Suprapubic skin (tissue), 4 donors: ENCODE measurements around the gene KDM8. TPM values are rescaled to one million over a fixed set of nuclear protein-coding genes. Genes with fewer than 3 reads are reported as not detected.

Source experiments
- DNase-seq, 2 donors: peaks; one replicate each; pipeline ENCODE4 v3.0.0-alpha.2; 2019; ENCODE audit warnings: low spot score in 2 of 2
- H3K27ac ChIP-seq: fragments of 200-600 bp; sonication (generic); one replicate; pipeline ENCODE4 v1.5.1; 2019
- H3K27me3 ChIP-seq: fragments of 200-600 bp; sonication (generic); one replicate; pipeline ENCODE4 v1.5.1; 2019
- H3K36me3 ChIP-seq: fragments of 200-600 bp; sonication (generic); one replicate; pipeline ENCODE4 v1.5.1; 2019
- H3K4me1 ChIP-seq: fragments of 200-600 bp; sonication (generic); one replicate; pipeline ENCODE4 v1.5.1; 2019
- H3K4me3 ChIP-seq: fragments of 200-600 bp; sonication (generic); one replicate; pipeline ENCODE4 v1.5.1; 2019; ENCODE audit warnings: mild to moderate bottlenecking
- H3K9me3 ChIP-seq: fragments of 200-600 bp; sonication (generic); one replicate; pipeline ENCODE4 v1.5.1; 2019
- CTCF ChIP-seq, 2 donors: fragments of 200-600 bp in 1 of 2; fragments of 450-650 bp in 1 of 2; sonication (generic) in 1 of 2; IDR thresholded peaks; one replicate each; pipeline ENCODE4 v1.5.1; 2016 to 2019; ENCODE audit warnings: antibody characterized with exemption in 2 of 2, mild to moderate bottlenecking in 1 of 2, moderate library complexity in 1 of 2
- EP300 ChIP-seq: sonication (generic); formaldehyde crosslinking; IDR thresholded peaks from one replicate; pipeline ENCODE4 v1.6.1; 2017; ENCODE audit warnings: antibody characterized with exemption
- POLR2A ChIP-seq, 2 donors: fragments of 450-650 bp; IDR thresholded peaks; one replicate each; pipeline ENCODE4 v1.6.1; 2017; ENCODE audit warnings: antibody characterized with exemption in 2 of 2, mild to moderate bottlenecking in 2 of 2, moderate library complexity in 2 of 2
- POLR2AphosphoS5 ChIP-seq, 3 donors: sonication (generic); formaldehyde crosslinking; IDR thresholded peaks; one replicate each; pipeline ENCODE4 v1.6.1; 2017; ENCODE audit warnings: antibody characterized with exemption in 3 of 3
- WGBS: methylation state at CpG from one replicate; pipeline ENCODE4 v1.1.5; 2018; 5-methylcytosine and 5-hydroxymethylcytosine counted together
- total RNA-seq, 4 donors: library from RNA; depleted of rRNA; stranded (reverse); fragments of >200 nt; gene quantifications; one replicate each; pipeline ENCODE4 v1.1.0, GENCODE V29; 2016

KDM8 gene
- total RNA-seq, 4 donors from 2014 or later: 1.3 to 5.0 (median 3.7) TPM

- Histone ChIP-seq H3K27me3 (no peaks in the 10 kb centered on the region), H3K4me1 (peaks cover 52% of the 10 kb centered on the region), H3K36me3 (peaks cover 14% of the 10 kb centered on the region), H3K4me3 (no peak overlapping the region), H3K9me3 (no peaks in the 10 kb centered on the region), H3K27ac (peak overlapping the region; percentile 79)
- TF ChIP-seq CTCF (IDR thresholded peaks at IDR 0.05): no peak
- TF ChIP-seq POLR2A (IDR thresholded peaks at IDR 0.05): no peak
- TF ChIP-seq EP300: no peak
- DNase-seq: no peak
- 14% methylated on average over 4 of the region's 4 CpGs for WGBS
Observed at GRCh38 chr16:27234603-27235002, 31.3 kb downstream of the KDM8 start.

DNA sequence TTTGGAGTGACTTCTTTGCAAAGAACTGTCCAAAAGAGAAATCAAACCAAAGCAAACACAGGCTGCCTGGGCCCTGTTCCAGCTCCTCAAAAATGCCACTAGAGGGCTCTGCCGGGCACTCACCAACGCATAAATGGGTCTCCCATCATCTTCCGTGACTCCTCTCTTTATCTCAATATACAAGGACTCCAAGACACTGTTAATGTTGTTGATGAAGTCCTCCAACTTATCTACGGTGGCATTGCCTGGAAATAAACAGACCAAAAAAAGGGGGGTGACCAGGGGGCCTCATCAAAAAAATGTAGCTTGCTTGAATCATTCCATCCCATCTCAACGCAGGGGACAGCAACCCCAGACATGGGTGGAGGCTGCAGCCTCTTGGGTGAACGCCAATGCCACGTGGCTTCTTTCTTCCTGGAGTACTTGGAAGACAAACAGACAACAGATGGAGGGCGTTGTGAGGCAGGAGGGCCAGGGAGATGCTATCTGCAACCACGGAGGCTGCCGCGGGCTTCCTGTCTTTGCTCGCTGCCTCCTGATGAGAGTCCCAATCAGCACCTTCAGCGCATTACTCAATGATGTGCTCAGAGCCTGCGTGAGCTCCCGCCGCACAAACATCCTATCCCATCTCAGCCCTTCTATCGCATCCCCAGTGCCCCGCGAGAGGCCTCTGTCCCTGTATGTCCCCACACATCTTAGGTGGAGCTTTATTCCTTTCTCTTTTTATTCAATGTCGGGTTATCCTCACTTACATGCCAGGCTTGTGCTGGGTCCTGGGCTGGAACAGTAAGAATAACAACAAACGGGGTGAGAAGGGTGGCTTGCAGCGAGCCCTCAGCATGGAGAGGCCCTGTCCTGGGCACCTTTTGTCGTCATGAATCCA lies 32.0 kb downstream of the KDM8 start:
- H3K27ac ChIP-seq: peak overlapping the region; percentile 79
- H3K4me3 ChIP-seq: peak overlapping the region; percentile 3

DNA sequence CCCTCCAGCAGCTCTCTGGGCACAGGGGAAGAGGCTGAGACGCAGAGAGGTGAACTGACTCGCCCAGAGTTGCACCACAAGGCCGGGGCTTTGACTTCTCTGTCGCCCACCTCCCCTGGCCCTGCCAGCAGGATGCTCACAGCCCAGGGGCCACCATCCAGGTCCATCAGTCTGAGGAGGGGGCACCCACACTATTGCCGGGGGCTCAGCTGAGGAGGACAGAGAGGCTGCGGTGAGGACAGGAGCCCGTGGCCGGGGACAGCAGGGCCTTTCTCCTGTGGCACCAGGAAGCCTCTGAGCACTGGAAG lies 32.6 kb downstream of the KDM8 start:
- WGBS: 87% methylated on average over 8 of the region's 8 CpGs
- Histone ChIP-seq H3K4me1 (peaks cover 49% of the 10 kb centered on the region), H3K27me3 (no peaks in the 10 kb centered on the region), H3K9me3 (no peaks in the 10 kb centered on the region), H3K4me3 (no peak overlapping the region), H3K27ac (peak overlapping the region; percentile 79), H3K36me3 (peaks cover 6% of the 10 kb centered on the region)
- DNase-seq: no peak
- TF ChIP-seq CTCF (IDR thresholded peaks at IDR 0.05) (no peak), POLR2A (IDR thresholded peaks at IDR 0.05) (no peak), POLR2AphosphoS5 (IDR thresholded peaks at IDR 0.05) (no peak), EP300 (no peak)

More for the DNA sequence above, 32.0 kb downstream of the KDM8 start:
- no peaks in the 10 kb centered on the region for H3K9me3 ChIP-seq
- TF ChIP-seq EP300: no peak
- TF ChIP-seq POLR2A (IDR thresholded peaks at IDR 0.05): peak in 1 of 2 donors; percentile 18
- peak; percentile 40 to 84 for TF ChIP-seq CTCF (IDR thresholded peaks at IDR 0.05)
- H3K27me3 ChIP-seq: no peaks in the 10 kb centered on the region
- peaks cover 10% of the 10 kb centered on the region for H3K36me3 ChIP-seq
- peaks cover 49% of the 10 kb centered on the region for H3K4me1 ChIP-seq
- 27% methylated on average over 23 of the region's 23 CpGs for WGBS
- DNase-seq: peak; percentile 94 to 96

DNA sequence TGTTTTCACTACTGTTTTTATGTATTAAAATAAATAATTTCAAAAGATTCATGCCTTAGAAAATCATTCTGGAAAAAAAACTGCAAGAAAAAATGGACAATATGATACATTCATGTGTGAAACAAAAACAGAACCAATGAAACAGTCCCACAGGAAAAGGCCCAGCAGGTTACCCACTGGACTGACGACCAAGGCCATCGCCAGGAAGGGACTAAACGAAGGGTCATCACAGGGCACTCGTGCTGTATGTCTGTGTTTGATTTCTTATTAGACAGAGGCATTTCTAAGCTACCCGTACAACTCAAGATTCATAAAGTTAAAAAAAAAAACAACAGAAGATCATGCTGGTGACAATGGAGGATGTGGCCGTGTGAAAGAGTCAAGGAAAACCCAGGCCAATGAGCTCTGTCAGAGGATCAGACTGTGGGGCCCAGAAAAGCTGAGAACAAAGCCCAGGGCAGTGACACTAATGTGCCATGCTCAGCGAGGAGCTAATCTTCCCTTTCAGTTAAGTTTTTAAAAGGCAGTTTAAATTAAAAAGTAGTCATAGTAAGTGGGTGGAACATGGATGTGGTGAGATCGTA lies 33.4 kb downstream of the KDM8 start:
- Histone ChIP-seq H3K4me3 (no peak overlapping the region), H3K27ac (peak overlapping the region; percentile 79), H3K27me3 (no peaks in the 10 kb centered on the region), H3K9me3 (no peaks in the 10 kb centered on the region), H3K4me1 (peaks cover 55% of the 10 kb centered on the region), H3K36me3 (peaks cover 7% of the 10 kb centered on the region)
- TF ChIP-seq POLR2A (IDR thresholded peaks at IDR 0.05): no peak
- no peak for TF ChIP-seq CTCF (IDR thresholded peaks at IDR 0.05)
- TF ChIP-seq POLR2AphosphoS5 (IDR thresholded peaks at IDR 0.05): no peak
- no peak for TF ChIP-seq EP300
- DNase-seq: peak in 1 of 2 donors; percentile 19
- WGBS: 60% methylated on average over 8 of the region's 8 CpGs

GRCh38 chr16:27237219-27238015 lies 34.1 kb downstream of the KDM8 start:
- peaks cover 7% of the 10 kb centered on the region for H3K36me3 ChIP-seq
- peak overlapping the region; percentile 79 for H3K27ac ChIP-seq
- WGBS: 55% methylated on average over 19 of the region's 22 CpGs
- H3K4me3 ChIP-seq: no peak overlapping the region
- H3K9me3 ChIP-seq: no peaks in the 10 kb centered on the region
- TF ChIP-seq CTCF (IDR thresholded peaks at IDR 0.05) (no peak), POLR2A (IDR thresholded peaks at IDR 0.05) (no peak), POLR2AphosphoS5 (IDR thresholded peaks at IDR 0.05) (no peak), EP300 (no peak)
- DNase-seq: peak in 1 of 2 donors; percentile 68
- no peaks in the 10 kb centered on the region for H3K27me3 ChIP-seq
- H3K4me1 ChIP-seq: peaks cover 58% of the 10 kb centered on the region
